Measurements from ENCODE around the gene NAV3.

DNA sequence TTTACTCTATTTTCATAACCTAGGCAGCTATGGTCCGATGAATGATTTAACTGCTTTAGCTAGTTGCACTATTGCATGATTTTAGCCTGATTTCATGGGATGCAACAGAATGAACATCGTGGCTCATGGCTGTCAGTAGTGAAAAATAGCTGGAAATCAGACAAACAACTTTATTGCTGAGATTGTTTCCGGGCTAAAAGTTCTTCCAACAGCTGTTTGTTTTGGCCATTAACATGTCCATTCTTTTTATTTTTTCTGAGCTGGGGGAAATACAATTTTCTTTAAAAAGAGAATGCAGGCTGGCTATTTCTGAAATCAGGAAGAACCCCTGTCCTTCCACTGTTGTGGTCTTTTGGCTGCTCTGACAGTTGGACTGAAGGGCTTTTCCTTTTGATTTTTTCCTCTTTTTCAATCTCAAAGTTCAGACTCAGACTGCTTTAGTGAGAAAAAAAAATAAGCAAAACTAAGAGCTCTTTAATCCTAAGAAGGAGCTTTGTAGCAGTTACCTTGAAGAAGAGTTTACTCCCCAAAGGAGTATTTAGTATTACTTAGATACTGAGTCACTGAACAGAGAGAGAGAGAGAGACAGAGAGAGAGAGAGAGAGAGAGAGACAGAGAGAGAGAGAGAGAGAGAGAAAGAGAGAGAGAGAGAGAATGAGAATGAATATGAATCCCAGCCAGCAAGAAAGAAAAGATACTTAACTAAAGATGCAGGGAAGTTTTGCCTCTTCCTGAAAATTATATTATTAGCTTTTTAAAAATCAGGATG lies at the start of gene NAV3:
- TF ChIP-seq, protein P1, sequence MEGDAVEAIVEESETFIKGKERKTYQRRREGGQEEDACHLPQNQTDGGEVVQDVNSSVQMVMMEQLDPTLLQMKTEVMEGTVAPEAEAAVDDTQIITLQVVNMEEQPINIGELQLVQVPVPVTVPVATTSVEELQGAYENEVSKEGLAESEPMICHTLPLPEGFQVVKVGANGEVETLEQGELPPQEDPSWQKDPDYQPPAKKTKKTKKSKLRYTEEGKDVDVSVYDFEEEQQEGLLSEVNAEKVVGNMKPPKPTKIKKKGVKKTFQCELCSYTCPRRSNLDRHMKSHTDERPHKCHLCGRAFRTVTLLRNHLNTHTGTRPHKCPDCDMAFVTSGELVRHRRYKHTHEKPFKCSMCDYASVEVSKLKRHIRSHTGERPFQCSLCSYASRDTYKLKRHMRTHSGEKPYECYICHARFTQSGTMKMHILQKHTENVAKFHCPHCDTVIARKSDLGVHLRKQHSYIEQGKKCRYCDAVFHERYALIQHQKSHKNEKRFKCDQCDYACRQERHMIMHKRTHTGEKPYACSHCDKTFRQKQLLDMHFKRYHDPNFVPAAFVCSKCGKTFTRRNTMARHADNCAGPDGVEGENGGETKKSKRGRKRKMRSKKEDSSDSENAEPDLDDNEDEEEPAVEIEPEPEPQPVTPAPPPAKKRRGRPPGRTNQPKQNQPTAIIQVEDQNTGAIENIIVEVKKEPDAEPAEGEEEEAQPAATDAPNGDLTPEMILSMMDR (IDR thresholded peaks at IDR 0.05) = no peak
- TF ChIP-seq EZH2 (IDR thresholded peaks at IDR 0.05) (no peak), EZH2phosphoT487 (IDR thresholded peaks at IDR 0.05) (no peak)

Measured in neural progenitor cell (in vitro differentiated cells).